ENCODE results near the gene PTPRR. TPM values are rescaled to one million over a fixed set of nuclear protein-coding genes. Genes with fewer than 3 reads are reported as not detected.

Gene PTPRR
- total RNA-seq, 1 donor from 2014 or later, result 0.46 TPM

GRCh38 chr12:70706611-70707010 lies 213.9 kb downstream of the PTPRR start:
- TF ChIP-seq CTCF (conservative IDR thresholded peaks at IDR 0.05; ENCODE audit: low read depth, low read length), result no peak
- DNase-seq (ENCODE audit: low read depth), result no peak
- H3K4me3 ChIP-seq (ENCODE audit: low read depth, low read length), result no peak overlapping the region

- H3K4me3 ChIP-seq (ENCODE audit: low read depth, low read length), result no peak overlapping the region
- DNase-seq (ENCODE audit: low read depth), result no peak
- no peak for TF ChIP-seq CTCF (conservative IDR thresholded peaks at IDR 0.05; ENCODE audit: low read depth, low read length)
Measured at GRCh38 chr12:70698345-70698744, 222.2 kb downstream of the PTPRR start.

- DNase-seq (ENCODE audit: low read depth), result no peak
- H3K4me3 ChIP-seq (ENCODE audit: low read depth, low read length), result no peak overlapping the region
- TF ChIP-seq CTCF (conservative IDR thresholded peaks at IDR 0.05; ENCODE audit: low read depth, low read length), result no peak
Measured at GRCh38 chr12:70695361-70696023, 225.0 kb downstream of the PTPRR start.

- peak; percentile 64 for TF ChIP-seq CTCF (conservative IDR thresholded peaks at IDR 0.05; ENCODE audit: low read depth, low read length)
- DNase-seq (ENCODE audit: low read depth), result no peak
- no peak overlapping the region for H3K4me3 ChIP-seq (ENCODE audit: low read depth, low read length)
Measured at GRCh38 chr12:70692681-70693288, 227.8 kb downstream of the PTPRR start.

GRCh38 chr12:70691018-70691672 lies 229.4 kb downstream of the PTPRR start:
- no peak for DNase-seq (ENCODE audit: low read depth)
- TF ChIP-seq CTCF (conservative IDR thresholded peaks at IDR 0.05; ENCODE audit: low read depth, low read length), result no peak
- H3K4me3 ChIP-seq (ENCODE audit: low read depth, low read length), result no peak overlapping the region

- no peak for TF ChIP-seq CTCF (conservative IDR thresholded peaks at IDR 0.05; ENCODE audit: low read depth, low read length)
- no peak for DNase-seq (ENCODE audit: low read depth)
- no peak overlapping the region for H3K4me3 ChIP-seq (ENCODE audit: low read depth, low read length)
Measured at GRCh38 chr12:70686907-70687306, 233.6 kb downstream of the PTPRR start.
